Keratinocyte (primary cell): ENCODE measurements around the gene FBXW5.
A peak's percentile ranks its signal among the peaks of the same experiment; 100 is the strongest.

Experiments
- EZH2 ChIP-seq: IDR thresholded peaks from one replicate; pipeline ENCODE4 v1.6.1; 2012; ENCODE audit warnings: inconsistent platforms, mild to moderate bottlenecking, low read length, moderate library complexity
- TF ChIP-seq, protein P1 (sequence below), 3 experiments: IDR thresholded peaks in 1 of 3; conservative IDR thresholded peaks in 1 of 3; optimal IDR thresholded peaks in 1 of 3; 2 replicates in 2 of 3; 3 replicates in 1 of 3; pipeline versions ENCODE3 to v1.5.1; 2011; ENCODE audit warnings: low read length in 3 of 3, mild to moderate bottlenecking in 3 of 3, moderate library complexity in 2 of 3, control low read depth in 1 of 3, inconsistent platforms in 1 of 3; ENCODE audit not compliant: insufficient read depth in 2 of 3; ENCODE audit errors: extremely low read depth in 1 of 3

DNA sequence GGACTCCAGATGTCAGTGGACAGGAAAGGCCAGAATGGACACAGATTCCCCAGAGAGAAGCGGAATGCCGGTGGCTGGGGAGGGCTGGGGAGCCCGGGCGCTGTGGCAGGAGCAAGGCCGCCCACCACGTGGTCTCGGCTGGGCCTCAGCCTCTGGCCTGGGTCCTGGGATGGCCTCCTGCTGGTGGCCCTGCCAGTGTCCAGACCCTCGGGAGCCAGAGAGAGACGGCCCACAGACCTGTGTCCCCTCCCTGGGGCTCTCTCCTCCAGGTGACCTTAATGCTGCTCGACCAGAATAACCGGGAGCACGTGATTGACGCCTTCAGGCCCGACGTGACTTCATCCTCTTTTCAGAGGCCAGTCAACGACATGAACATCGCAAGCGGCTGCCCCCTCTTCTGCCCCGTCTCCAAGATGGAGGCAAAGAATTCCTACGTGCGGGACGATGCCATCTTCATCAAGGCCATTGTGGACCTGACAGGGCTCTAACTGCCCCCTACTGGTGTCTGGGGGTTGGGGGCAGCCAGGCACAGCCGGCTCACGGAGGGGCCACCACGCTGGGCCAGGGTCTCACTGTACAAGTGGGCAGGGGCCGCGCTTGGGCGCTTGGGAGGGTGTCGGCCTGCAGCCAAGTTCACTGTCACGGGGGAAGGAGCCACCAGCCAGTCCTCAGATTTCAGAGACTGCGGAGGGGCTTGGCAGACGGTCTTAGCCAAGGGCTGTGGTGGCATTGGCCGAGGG is 19.0 kb downstream of the FBXW5 start:
- TF ChIP-seq, protein P1, sequence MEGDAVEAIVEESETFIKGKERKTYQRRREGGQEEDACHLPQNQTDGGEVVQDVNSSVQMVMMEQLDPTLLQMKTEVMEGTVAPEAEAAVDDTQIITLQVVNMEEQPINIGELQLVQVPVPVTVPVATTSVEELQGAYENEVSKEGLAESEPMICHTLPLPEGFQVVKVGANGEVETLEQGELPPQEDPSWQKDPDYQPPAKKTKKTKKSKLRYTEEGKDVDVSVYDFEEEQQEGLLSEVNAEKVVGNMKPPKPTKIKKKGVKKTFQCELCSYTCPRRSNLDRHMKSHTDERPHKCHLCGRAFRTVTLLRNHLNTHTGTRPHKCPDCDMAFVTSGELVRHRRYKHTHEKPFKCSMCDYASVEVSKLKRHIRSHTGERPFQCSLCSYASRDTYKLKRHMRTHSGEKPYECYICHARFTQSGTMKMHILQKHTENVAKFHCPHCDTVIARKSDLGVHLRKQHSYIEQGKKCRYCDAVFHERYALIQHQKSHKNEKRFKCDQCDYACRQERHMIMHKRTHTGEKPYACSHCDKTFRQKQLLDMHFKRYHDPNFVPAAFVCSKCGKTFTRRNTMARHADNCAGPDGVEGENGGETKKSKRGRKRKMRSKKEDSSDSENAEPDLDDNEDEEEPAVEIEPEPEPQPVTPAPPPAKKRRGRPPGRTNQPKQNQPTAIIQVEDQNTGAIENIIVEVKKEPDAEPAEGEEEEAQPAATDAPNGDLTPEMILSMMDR (optimal IDR thresholded peaks at IDR 0.05 in 1 of 3, IDR thresholded peaks at IDR 0.05 in 1 of 3, conservative IDR thresholded peaks at IDR 0.05 in 1 of 3; ENCODE audit: extremely low read depth in 1 of 3, insufficient read depth in 2 of 3, low read length in 3 of 3): peak in 1 of 3 experiments; percentile 12
- TF ChIP-seq EZH2: no peak
